Measurements from ENCODE around the gene MAPK12. TPM values are rescaled to one million over a fixed set of nuclear protein-coding genes. Genes with fewer than 3 reads are reported as not detected.

The MAPK12 gene
- total and polyA plus RNA-seq, 2 of the 4 experiments (the other 2 are of a cell fraction), result 41.0 to 56.3 TPM

DNA sequence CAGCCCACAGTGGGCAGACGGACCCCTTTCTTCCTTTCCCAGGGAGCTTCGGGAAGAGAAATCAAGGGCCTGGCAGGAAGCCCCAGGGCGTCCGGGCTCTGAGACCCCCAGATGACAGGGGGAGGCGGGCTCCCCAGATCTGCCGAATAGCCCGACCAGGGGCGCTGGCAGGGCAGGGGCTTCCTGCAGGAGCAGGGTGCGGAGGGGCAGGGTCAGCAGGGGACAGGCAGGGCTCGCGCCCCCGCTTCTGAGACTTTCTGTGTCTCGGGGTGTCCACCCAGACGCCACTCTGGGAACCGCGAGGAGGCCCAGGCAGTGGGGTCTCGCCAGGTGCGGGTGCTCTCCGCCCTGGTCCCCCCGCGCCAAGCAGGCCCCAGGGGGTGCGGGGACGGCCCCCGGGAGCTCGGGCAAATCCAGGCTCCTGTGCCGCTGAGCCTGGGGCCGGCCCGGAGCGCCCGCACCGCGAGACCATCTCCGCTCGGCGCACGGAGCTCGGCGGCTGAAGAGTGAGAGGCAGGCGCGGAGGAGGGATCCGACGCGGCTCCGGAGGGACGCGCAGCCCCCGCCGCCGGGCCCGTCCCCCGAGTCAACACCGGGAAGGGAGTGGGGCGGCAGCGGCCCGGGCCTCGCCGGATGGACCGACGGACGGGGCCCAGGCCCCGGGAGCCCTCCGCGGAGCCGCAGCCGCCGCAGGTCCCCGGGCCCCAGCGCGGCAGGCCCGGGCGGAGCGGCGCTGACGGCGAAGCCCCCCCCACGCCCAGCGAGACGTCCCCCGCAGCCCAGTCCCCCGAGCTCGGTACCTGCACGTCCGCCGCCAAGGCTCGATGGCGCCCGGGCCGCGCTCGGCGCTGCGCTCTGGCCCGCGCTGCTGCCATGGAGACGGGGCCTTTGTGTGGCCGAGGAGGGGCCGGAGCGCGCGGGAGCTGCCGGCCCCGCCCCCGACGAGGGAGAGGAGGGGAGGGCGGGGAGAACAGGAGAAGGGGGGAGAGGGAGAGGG is 45.6 kb upstream of the MAPK12 start, which contains the start of gene PLXNB2 (continued):
- TF ChIP-seq, protein P1, sequence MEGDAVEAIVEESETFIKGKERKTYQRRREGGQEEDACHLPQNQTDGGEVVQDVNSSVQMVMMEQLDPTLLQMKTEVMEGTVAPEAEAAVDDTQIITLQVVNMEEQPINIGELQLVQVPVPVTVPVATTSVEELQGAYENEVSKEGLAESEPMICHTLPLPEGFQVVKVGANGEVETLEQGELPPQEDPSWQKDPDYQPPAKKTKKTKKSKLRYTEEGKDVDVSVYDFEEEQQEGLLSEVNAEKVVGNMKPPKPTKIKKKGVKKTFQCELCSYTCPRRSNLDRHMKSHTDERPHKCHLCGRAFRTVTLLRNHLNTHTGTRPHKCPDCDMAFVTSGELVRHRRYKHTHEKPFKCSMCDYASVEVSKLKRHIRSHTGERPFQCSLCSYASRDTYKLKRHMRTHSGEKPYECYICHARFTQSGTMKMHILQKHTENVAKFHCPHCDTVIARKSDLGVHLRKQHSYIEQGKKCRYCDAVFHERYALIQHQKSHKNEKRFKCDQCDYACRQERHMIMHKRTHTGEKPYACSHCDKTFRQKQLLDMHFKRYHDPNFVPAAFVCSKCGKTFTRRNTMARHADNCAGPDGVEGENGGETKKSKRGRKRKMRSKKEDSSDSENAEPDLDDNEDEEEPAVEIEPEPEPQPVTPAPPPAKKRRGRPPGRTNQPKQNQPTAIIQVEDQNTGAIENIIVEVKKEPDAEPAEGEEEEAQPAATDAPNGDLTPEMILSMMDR (conservative IDR thresholded peaks at IDR 0.05; ENCODE audit: low read depth, low read length), result no peak
